Gastrocnemius medialis (tissue), 4 donors: ENCODE results near the gene GLIS2.

Source experiments
- CTCF ChIP-seq, 5 experiments: fragments of 450-650 bp in 3 of 5; fragments of 200-600 bp in 2 of 5; sonication (generic) in 2 of 5; IDR thresholded peaks in 4 of 5; conservative IDR thresholded peaks in 1 of 5; 1 replicate in 4 of 5; 2 replicates in 1 of 5; pipeline ENCODE4 v1.5.1; 2016 to 2019; ENCODE audit warnings: antibody characterized with exemption in 5 of 5, mild to moderate bottlenecking in 3 of 5, moderate library complexity in 3 of 5
- POLR2A ChIP-seq, 2 donors: fragments of 450-650 bp; IDR thresholded peaks; one replicate each; pipeline ENCODE4 v1.6.1; 2017; ENCODE audit warnings: antibody characterized with exemption in 2 of 2, mild to moderate bottlenecking in 2 of 2, moderate library complexity in 2 of 2

- no peak for TF ChIP-seq POLR2A (IDR thresholded peaks at IDR 0.05)
- no peak for TF ChIP-seq CTCF (IDR thresholded peaks at IDR 0.05 in 4 of 5, conservative IDR thresholded peaks at IDR 0.05 in 1 of 5)
Observed at GRCh38 chr16:4290236-4290830, 25.5 kb upstream of the GLIS2 start.
